ENCODE results near the gene SH2D2A. TPM values are rescaled to one million over a fixed set of nuclear protein-coding genes. Genes with fewer than 3 reads are reported as not detected.

Gene SH2D2A
- polyA plus RNA-seq, 1 of the 3 experiments (the other 2 are of a cell fraction): not detected

DNA sequence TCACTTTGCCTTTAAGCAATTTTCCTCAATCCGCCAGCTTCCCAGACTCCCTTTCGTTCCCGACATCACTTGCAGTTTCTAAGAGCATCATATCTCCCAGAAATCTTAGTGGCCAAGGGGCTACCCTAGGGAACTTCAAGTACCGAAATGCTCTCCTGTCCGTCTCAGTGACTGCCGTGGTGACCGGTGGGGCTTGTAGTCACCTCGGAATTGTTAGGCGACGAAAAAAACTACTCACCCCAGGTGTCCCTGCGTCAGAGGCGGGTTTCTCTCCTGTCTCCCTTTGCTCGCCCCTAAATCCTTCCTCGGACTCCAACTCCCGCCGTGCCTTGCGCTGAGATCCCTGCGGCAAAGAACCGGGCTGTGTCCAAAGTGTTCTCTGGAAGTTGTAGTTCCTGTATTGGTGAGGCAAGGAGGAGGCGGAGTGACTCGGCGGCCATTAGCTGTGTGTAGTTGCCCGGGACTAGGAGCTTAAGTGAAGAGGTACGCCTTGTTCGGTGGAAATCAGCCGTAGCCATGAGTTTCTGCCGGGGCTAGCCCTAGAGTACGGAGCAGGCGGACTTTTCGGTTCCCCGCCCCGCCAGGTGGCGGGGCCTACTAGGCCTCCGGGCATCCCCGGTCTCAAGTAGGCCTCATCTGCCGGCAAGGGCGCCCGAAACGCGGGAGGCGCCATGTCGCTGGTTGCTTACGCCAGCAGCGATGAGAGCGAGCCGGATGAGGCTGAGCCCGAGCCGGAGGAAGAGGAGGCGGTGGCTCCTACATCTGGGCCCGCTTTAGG is 49.4 kb downstream of the SH2D2A start, which contains the start of gene PRCC (continued):
- TF ChIP-seq GATA2 (CRISPR knock-in tag; IDR thresholded peaks at IDR 0.05): peak; percentile 68
- no peak; the same call in 1 of the 2 replicates for TF ChIP-seq POLR2AphosphoS5 (IDR thresholded peaks at IDR 0.05; ENCODE audit: low read depth, low read length)
- TF ChIP-seq FOXJ3 (CRISPR knock-in tag; IDR thresholded peaks at IDR 0.05): no peak
- peak; percentile 95 for TF ChIP-seq CHD2 (IDR thresholded peaks at IDR 0.05; ENCODE audit: low read length, partially characterized antibody)
- TF ChIP-seq, protein P1, sequence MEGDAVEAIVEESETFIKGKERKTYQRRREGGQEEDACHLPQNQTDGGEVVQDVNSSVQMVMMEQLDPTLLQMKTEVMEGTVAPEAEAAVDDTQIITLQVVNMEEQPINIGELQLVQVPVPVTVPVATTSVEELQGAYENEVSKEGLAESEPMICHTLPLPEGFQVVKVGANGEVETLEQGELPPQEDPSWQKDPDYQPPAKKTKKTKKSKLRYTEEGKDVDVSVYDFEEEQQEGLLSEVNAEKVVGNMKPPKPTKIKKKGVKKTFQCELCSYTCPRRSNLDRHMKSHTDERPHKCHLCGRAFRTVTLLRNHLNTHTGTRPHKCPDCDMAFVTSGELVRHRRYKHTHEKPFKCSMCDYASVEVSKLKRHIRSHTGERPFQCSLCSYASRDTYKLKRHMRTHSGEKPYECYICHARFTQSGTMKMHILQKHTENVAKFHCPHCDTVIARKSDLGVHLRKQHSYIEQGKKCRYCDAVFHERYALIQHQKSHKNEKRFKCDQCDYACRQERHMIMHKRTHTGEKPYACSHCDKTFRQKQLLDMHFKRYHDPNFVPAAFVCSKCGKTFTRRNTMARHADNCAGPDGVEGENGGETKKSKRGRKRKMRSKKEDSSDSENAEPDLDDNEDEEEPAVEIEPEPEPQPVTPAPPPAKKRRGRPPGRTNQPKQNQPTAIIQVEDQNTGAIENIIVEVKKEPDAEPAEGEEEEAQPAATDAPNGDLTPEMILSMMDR (IDR thresholded peaks at IDR 0.05): 0 out of 2 replicates have a peak, but pooled peaks have one; percentile 7
- TF ChIP-seq FOXM1 (IDR thresholded peaks at IDR 0.05; ENCODE audit: low read depth): no peak
- no peak for TF ChIP-seq SIN3A (IDR thresholded peaks at IDR 0.05; ENCODE audit: borderline replicate concordance, low read depth, low read length)
- TF ChIP-seq, protein P2, sequence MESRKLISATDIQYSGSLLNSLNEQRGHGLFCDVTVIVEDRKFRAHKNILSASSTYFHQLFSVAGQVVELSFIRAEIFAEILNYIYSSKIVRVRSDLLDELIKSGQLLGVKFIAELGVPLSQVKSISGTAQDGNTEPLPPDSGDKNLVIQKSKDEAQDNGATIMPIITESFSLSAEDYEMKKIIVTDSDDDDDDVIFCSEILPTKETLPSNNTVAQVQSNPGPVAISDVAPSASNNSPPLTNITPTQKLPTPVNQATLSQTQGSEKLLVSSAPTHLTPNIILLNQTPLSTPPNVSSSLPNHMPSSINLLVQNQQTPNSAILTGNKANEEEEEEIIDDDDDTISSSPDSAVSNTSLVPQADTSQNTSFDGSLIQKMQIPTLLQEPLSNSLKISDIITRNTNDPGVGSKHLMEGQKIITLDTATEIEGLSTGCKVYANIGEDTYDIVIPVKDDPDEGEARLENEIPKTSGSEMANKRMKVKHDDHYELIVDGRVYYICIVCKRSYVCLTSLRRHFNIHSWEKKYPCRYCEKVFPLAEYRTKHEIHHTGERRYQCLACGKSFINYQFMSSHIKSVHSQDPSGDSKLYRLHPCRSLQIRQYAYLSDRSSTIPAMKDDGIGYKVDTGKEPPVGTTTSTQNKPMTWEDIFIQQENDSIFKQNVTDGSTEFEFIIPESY (IDR thresholded peaks at IDR 0.05; ENCODE audit: borderline replicate concordance, low read depth): 0 out of 2 replicates have a peak, but pooled peaks have one; percentile 46

DNA sequence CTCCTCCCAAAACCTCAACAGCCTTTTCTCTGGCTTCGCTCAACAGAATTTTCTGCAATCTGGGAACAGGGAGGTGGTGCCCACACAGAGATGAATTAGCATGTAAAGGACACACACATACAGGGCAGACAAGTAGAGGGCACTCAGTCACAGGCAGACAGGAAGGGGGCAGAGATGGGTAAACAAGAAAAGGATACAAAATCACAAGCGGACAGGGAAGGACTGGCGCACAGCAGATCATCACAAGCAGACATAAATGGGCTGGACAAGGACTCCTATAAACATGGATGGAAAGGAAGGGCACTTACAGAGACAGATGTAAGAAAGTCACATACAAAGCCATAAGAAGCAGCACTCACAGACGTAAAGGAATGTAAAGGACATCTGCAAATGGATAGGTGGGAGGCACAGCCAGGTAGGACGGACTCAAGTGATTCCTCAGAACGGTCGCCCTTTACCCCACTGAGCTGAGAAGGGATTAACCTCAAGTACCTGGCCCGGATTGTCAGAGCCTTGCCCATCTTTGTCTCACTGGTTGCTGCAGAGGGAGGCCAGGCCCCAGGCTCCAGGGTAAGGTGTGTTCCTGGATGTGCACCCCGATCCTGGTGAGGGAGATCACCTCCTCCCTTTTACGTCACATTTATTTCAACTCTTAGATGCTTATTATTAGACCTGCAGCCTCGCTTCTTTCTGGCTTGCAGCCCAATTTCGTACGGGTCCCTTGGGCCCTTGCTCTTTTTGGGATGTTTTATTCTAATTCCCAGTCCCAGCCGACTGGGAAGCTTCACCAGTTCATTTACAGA is 50.1 kb downstream of the SH2D2A start:
- WGBS (ENCODE audit: low lambda C conversion rate): 14% methylated on average over 13 of the region's 14 CpGs
- Histone ChIP-seq H2AFZ (ENCODE audit: low read depth) (peak overlapping the region; percentile 85), H3K4me1 (ENCODE audit: control insufficient read depth in 1 of 2, insufficient read depth in 2 of 2, low read depth in 1 of 2, low read length in 1 of 2) (peaks cover 20 to 21% of the 10 kb centered on the region in 2 experiments; a peak in 3 of 4 replicates), H3K27ac (ENCODE audit: low read depth in 2 of 2, low read length in 1 of 2) (peak overlapping the region; percentile 71 to 88), H3K9me2 (no peaks in the 10 kb centered on the region), H3K79me2 (ENCODE audit: insufficient read depth) (peaks cover 54% of the 10 kb centered on the region), H3F3A (replicated peaks; ENCODE audit: insufficient read depth) (no peaks in the 10 kb centered on the region), H3K4me2 (peak overlapping the region; percentile 83), H3K4me3 (ENCODE audit: low read depth in 2 of 2, low read length in 1 of 2) (peak overlapping the region; percentile 63 to 75), H3K27me3 (ENCODE audit: insufficient read depth) (no peaks in the 10 kb centered on the region), H4K20me1 (ENCODE audit: insufficient read depth) (peaks cover 9% of the 10 kb centered on the region; the same call in 1 of the 2 replicates), H3K9me3 (no peaks in the 10 kb centered on the region), H3K9ac (peak overlapping the region; percentile 82), H3K36me3 (replicated peaks in 1 of 2; ENCODE audit: control insufficient read depth in 1 of 2, insufficient read depth in 2 of 2, low read length in 1 of 2) (peaks cover 15 to 16% of the 10 kb centered on the region in 2 experiments)
- DNase-seq: peak; percentile 47
- CTCF ChIA-PET: interaction anchor here (0.7 to 9.5 kb wide), 16 partner anchors 15 to 409 kb away, joined by 3 to 64 read pairs (median 4); partner anchors contain the start of genes HDGF, INSRR, METTL25B and MRPL24
- TF ChIP-seq EZH2phosphoT487 (IDR thresholded peaks at IDR 0.05; ENCODE audit: borderline replicate concordance, low read depth): no peak
- TF ChIP-seq SIN3A (IDR thresholded peaks at IDR 0.05; ENCODE audit: borderline replicate concordance, low read depth, low read length): 0 out of 2 replicates have a peak, but pooled peaks have one; percentile 4
- TF ChIP-seq, protein P3, sequence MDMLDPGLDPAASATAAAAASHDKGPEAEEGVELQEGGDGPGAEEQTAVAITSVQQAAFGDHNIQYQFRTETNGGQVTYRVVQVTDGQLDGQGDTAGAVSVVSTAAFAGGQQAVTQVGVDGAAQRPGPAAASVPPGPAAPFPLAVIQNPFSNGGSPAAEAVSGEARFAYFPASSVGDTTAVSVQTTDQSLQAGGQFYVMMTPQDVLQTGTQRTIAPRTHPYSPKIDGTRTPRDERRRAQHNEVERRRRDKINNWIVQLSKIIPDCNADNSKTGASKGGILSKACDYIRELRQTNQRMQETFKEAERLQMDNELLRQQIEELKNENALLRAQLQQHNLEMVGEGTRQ (IDR thresholded peaks at IDR 0.05; ENCODE audit: borderline replicate concordance, low read depth, low read length): no peak
- no peak for TF ChIP-seq GABPA (IDR thresholded peaks at IDR 0.05; ENCODE audit: low read depth)
- TF ChIP-seq SMC3 (IDR thresholded peaks at IDR 0.05; ENCODE audit: low read depth, low read length): peak; percentile 3; the same call in 1 of the 2 replicates
- POLR2A ChIA-PET: interaction anchor here (0.7 to 3.9 kb wide), 9 partner anchors 10 to 94 kb away, joined by 3 to 27 read pairs (median 4); partner anchors contain the start of genes HDGF, ISG20L2, METTL25B and MRPL24
